H1 (cell line): ENCODE measurements around the gene FLNA. TPM values are rescaled to one million over a fixed set of nuclear protein-coding genes. Genes with fewer than 3 reads are reported as not detected.

Experiments used
- BACH1 ChIP-seq: IDR thresholded peaks from 2 replicates; pipeline ENCODE4 v1.6.1; 2012; ENCODE audit warnings: low read length, improper control_type of control experiment
- CREB1 ChIP-seq: IDR thresholded peaks from 2 replicates; pipeline ENCODE4 v1.6.1; 2012; ENCODE audit warnings: inconsistent platforms
- CTBP2 ChIP-seq: IDR thresholded peaks from 2 replicates; pipeline ENCODE4 v1.7.0; 2011; ENCODE audit warnings: borderline replicate concordance, mild to moderate bottlenecking, moderate library complexity, mixed read lengths, low read length; ENCODE audit not compliant: insufficient read depth, insufficient read length
- HDAC6 ChIP-seq: IDR thresholded peaks from one replicate; pipeline ENCODE4 v1.7.1; 2012; ENCODE audit warnings: low read depth, mild to moderate bottlenecking, inconsistent platforms, low read length, moderate library complexity
- KDM5A ChIP-seq: fragments of 200-600 bp; IDR thresholded peaks from 2 replicates; pipeline ENCODE4 v1.7.1; 2012; ENCODE audit warnings: mild to moderate bottlenecking, low read length, inconsistent platforms, mixed read lengths
- NRF1 ChIP-seq: IDR thresholded peaks from 2 replicates; pipeline ENCODE4 v1.6.1; 2011; ENCODE audit warnings: mild to moderate bottlenecking, low read depth, low read length, improper control_type of control experiment
- SP1 ChIP-seq: IDR thresholded peaks from 2 replicates; pipeline ENCODE4 v1.6.1; 2011; ENCODE audit warnings: low read depth, low read length
- SP2 ChIP-seq: IDR thresholded peaks from 2 replicates; pipeline ENCODE4 v1.6.1; 2012; ENCODE audit warnings: mild to moderate bottlenecking, low read length, inconsistent platforms
- TAF7 ChIP-seq: optimal IDR thresholded peaks from 2 replicates; pipeline ENCODE3; 2011; ENCODE audit warnings: low read depth, mild to moderate bottlenecking, inconsistent platforms, low read length, moderate library complexity, borderline replicate concordance
- TCF12 ChIP-seq: IDR thresholded peaks from 2 replicates; pipeline ENCODE4 v1.6.1; 2011; ENCODE audit warnings: low read depth, mild to moderate bottlenecking, low read length
- polyA plus RNA-seq, 7 experiments: library from polyadenylated mRNA; depleted of rRNA in 3 of 7; stranded (reverse) in 5 of 7; unstranded in 2 of 7; fragments of >200 nt in 5 of 7; fragments of 200-250 nt in 2 of 7; gene quantifications; 1 replicate in 5 of 7; 2 replicates in 1 of 7; 4 replicates in 1 of 7; pipeline versions ENCODE4 v1.2.1 to v1.2.3, GENCODE V29; 2011 to 2013; ENCODE audit warnings: missing spikeins in 2 of 7, mixed read lengths in 2 of 7
- total RNA-seq: library from RNA; stranded (reverse); fragmentation: NEBNext Ultra II Directional; extraction: Animal tissue kit (Norgen Biotek cat#: 25700); gene quantifications from 2 replicates; pipeline ENCODE4 v1.2.1, GENCODE V29; 2021
- TF ChIP-seq, protein P1 (sequence below): fragments of 300-600 bp; sonication (generic); IDR thresholded peaks from 2 replicates; pipeline ENCODE4 v1.7.1; 2012; ENCODE audit warnings: low read length, moderate library complexity, mild to moderate bottlenecking, inconsistent platforms; ENCODE audit not compliant: insufficient replicate concordance

The FLNA gene
- total and polyA plus RNA-seq, 2 of the 8 experiments (the other 6 are each of a cell fraction or from before 2014, with no cell fraction given), result 315 to 925 TPM

DNA sequence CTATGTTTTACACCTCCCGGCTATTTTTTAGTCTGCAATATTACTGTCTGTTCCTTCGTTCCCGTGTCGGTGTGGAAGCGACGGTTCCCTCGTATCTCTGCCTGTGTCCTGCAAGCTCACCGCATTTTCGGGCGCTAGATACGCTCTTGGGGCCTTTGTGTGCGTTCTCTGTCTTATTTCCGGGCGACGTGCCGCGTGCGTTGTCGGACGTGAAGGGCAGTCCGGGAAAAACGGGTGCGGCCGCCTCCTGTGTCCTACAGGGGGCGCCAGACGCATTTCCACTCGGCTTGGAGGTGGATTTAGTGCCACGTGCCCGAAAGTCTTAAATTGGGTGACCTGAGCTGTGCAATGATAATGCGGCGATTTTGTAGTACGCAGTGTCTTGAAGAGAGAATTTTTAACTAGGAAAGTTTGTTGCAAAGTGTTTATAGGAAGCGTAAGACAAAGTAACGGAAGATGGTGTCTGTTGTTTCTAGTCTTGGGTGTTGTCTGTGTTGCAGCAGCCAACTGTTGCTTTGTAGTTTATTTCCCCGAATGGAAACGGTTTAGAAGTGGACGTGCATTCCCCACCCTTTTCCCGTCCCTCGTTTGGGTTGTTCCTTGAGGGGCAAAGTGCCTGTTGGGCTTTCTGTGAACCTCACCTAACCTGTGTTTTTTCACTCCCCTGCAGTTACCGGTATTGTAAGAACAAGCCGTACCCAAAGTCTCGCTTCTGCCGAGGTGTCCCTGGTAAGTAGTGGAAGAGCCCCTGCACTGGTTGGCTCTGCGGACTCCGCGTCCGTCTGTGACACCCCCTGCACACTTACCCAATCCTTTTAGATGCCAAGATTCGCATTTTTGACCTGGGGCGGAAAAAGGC, 24.5 kb upstream of the FLNA start (continued):
- TF ChIP-seq TCF12 (no peak), TAF7 (peak; percentile 45), BACH1 (no peak), NRF1 (no peak), SP1 (no peak), HDAC6 (no peak), SP2 (no peak), KDM5A (no peak), CREB1 (no peak), CTBP2 (no peak)
- TF ChIP-seq, protein P1, sequence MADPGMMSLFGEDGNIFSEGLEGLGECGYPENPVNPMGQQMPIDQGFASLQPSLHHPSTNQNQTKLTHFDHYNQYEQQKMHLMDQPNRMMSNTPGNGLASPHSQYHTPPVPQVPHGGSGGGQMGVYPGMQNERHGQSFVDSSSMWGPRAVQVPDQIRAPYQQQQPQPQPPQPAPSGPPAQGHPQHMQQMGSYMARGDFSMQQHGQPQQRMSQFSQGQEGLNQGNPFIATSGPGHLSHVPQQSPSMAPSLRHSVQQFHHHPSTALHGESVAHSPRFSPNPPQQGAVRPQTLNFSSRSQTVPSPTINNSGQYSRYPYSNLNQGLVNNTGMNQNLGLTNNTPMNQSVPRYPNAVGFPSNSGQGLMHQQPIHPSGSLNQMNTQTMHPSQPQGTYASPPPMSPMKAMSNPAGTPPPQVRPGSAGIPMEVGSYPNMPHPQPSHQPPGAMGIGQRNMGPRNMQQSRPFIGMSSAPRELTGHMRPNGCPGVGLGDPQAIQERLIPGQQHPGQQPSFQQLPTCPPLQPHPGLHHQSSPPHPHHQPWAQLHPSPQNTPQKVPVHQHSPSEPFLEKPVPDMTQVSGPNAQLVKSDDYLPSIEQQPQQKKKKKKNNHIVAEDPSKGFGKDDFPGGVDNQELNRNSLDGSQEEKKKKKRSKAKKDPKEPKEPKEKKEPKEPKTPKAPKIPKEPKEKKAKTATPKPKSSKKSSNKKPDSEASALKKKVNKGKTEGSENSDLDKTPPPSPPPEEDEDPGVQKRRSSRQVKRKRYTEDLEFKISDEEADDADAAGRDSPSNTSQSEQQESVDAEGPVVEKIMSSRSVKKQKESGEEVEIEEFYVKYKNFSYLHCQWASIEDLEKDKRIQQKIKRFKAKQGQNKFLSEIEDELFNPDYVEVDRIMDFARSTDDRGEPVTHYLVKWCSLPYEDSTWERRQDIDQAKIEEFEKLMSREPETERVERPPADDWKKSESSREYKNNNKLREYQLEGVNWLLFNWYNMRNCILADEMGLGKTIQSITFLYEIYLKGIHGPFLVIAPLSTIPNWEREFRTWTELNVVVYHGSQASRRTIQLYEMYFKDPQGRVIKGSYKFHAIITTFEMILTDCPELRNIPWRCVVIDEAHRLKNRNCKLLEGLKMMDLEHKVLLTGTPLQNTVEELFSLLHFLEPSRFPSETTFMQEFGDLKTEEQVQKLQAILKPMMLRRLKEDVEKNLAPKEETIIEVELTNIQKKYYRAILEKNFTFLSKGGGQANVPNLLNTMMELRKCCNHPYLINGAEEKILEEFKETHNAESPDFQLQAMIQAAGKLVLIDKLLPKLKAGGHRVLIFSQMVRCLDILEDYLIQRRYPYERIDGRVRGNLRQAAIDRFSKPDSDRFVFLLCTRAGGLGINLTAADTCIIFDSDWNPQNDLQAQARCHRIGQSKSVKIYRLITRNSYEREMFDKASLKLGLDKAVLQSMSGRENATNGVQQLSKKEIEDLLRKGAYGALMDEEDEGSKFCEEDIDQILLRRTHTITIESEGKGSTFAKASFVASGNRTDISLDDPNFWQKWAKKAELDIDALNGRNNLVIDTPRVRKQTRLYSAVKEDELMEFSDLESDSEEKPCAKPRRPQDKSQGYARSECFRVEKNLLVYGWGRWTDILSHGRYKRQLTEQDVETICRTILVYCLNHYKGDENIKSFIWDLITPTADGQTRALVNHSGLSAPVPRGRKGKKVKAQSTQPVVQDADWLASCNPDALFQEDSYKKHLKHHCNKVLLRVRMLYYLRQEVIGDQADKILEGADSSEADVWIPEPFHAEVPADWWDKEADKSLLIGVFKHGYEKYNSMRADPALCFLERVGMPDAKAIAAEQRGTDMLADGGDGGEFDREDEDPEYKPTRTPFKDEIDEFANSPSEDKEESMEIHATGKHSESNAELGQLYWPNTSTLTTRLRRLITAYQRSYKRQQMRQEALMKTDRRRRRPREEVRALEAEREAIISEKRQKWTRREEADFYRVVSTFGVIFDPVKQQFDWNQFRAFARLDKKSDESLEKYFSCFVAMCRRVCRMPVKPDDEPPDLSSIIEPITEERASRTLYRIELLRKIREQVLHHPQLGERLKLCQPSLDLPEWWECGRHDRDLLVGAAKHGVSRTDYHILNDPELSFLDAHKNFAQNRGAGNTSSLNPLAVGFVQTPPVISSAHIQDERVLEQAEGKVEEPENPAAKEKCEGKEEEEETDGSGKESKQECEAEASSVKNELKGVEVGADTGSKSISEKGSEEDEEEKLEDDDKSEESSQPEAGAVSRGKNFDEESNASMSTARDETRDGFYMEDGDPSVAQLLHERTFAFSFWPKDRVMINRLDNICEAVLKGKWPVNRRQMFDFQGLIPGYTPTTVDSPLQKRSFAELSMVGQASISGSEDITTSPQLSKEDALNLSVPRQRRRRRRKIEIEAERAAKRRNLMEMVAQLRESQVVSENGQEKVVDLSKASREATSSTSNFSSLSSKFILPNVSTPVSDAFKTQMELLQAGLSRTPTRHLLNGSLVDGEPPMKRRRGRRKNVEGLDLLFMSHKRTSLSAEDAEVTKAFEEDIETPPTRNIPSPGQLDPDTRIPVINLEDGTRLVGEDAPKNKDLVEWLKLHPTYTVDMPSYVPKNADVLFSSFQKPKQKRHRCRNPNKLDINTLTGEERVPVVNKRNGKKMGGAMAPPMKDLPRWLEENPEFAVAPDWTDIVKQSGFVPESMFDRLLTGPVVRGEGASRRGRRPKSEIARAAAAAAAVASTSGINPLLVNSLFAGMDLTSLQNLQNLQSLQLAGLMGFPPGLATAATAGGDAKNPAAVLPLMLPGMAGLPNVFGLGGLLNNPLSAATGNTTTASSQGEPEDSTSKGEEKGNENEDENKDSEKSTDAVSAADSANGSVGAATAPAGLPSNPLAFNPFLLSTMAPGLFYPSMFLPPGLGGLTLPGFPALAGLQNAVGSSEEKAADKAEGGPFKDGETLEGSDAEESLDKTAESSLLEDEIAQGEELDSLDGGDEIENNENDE, result no peak
